Neural cell (in vitro differentiated cells): ENCODE measurements around the gene NUP62. TPM values are rescaled to one million over a fixed set of nuclear protein-coding genes. Genes with fewer than 3 reads are reported as not detected.

ENCODE experiments used
- H2AFZ ChIP-seq: fragments of 200-600, 300-800 bp; sonication (generic), shearing (Covaris generic); 2 replicates; pipeline ENCODE4 v1.6.0; 2014; ENCODE audit warnings: low read depth, mild to moderate bottlenecking, antibody characterized with exemption, low read length, moderate library complexity
- H3F3A ChIP-seq: fragments of 200-600 bp; shearing (Covaris generic); 2 replicates; pipeline ENCODE4 v1.6.1; 2016; ENCODE audit warnings: mild to moderate bottlenecking, moderate library complexity, mixed read lengths, antibody characterized with exemption, low read length; ENCODE audit not compliant: insufficient read depth, poor library complexity, severe bottlenecking
- H3K27ac ChIP-seq: fragments of 200-600, 300-800 bp; sonication (generic), shearing (Covaris generic); 2 replicates; pipeline ENCODE4 v1.5.1; 2014; ENCODE audit warnings: mild to moderate bottlenecking, low read length, moderate library complexity
- H3K27me3 ChIP-seq: fragments of 300-800, 200-600 bp; sonication (generic), shearing (Covaris generic); 2 replicates; pipeline ENCODE4 v1.6.0; 2014; ENCODE audit warnings: mild to moderate bottlenecking, low read depth, low read length, moderate library complexity; ENCODE audit not compliant: insufficient read depth
- H3K36me3 ChIP-seq: fragments of 300-800, 200-600 bp; sonication (generic), shearing (Covaris generic); 2 replicates; pipeline ENCODE4 v1.5.1; 2014; ENCODE audit warnings: mild to moderate bottlenecking, antibody characterized with exemption, low read length, moderate library complexity; ENCODE audit not compliant: insufficient read depth
- H3K4me2 ChIP-seq: fragments of 300-800, 200-600 bp; sonication (generic), shearing (Covaris generic); 2 replicates; pipeline ENCODE4 v1.6.0; 2014; ENCODE audit warnings: mild to moderate bottlenecking, low read length
- H3K4me3 ChIP-seq: fragments of 300-800, 200-600 bp; sonication (generic), shearing (Covaris generic); 2 replicates; pipeline ENCODE4 v1.5.1; 2014; ENCODE audit warnings: mild to moderate bottlenecking, low read length, moderate library complexity
- H3K79me2 ChIP-seq: fragments of 200-600 bp; shearing (Covaris generic); replicated peaks from 2 replicates; pipeline ENCODE4 v1.6.0; 2014; ENCODE audit warnings: mild to moderate bottlenecking, low read length, moderate library complexity; ENCODE audit not compliant: insufficient read depth
- H3K9ac ChIP-seq: fragments of 300-800, 200-600 bp; sonication (generic), shearing (Covaris generic); 2 replicates; pipeline ENCODE4 v1.6.1; 2016; ENCODE audit warnings: mild to moderate bottlenecking, low read length, mixed read lengths
- H3K9me2 ChIP-seq: fragments of 200-600 bp; shearing (Covaris generic); 2 replicates; pipeline ENCODE4 v1.6.1; 2016; ENCODE audit warnings: mild to moderate bottlenecking, low read length, mixed read lengths; ENCODE audit not compliant: insufficient read depth
- H3K9me3 ChIP-seq: fragments of 200-600, 300-800 bp; sonication (generic), shearing (Covaris generic); 2 replicates; pipeline ENCODE4 v1.6.1; 2016; ENCODE audit warnings: mild to moderate bottlenecking, mixed run types, low read length, moderate library complexity, mixed read lengths
- H4K20me1 ChIP-seq: fragments of 200-600 bp; shearing (Covaris generic); 2 replicates; pipeline ENCODE4 v1.6.1; 2016; ENCODE audit warnings: mild to moderate bottlenecking, mixed run types; ENCODE audit not compliant: insufficient read depth
- EP300 ChIP-seq: fragments of 450-650 bp; conservative IDR thresholded peaks from 2 replicates; pipeline ENCODE4 v1.6.1; 2014; ENCODE audit warnings: antibody characterized with exemption, mild to moderate bottlenecking, moderate library complexity; ENCODE audit not compliant: poor library complexity, severe bottlenecking
- EZH2 ChIP-seq: fragments of 200-600, 300-800 bp; shearing (Covaris generic), sonication (generic); IDR thresholded peaks from 2 replicates; pipeline ENCODE4 v1.6.1; 2014; ENCODE audit warnings: antibody characterized with exemption, low read length, borderline replicate concordance, mild to moderate bottlenecking; ENCODE audit not compliant: insufficient read depth, poor library complexity, severe bottlenecking
- MXI1 ChIP-seq: fragments of 450-650 bp; conservative IDR thresholded peaks from 2 replicates; pipeline ENCODE4 v1.6.1; 2014; ENCODE audit warnings: antibody characterized with exemption, mild to moderate bottlenecking; ENCODE audit not compliant: poor library complexity, severe bottlenecking
- POLR2AphosphoS5 ChIP-seq: IDR thresholded peaks from 2 replicates; pipeline ENCODE4 v1.6.1; 2012
- RAD21 ChIP-seq: fragments of 450-650 bp; conservative IDR thresholded peaks from 2 replicates; pipeline ENCODE4 v1.6.1; 2014; ENCODE audit warnings: antibody characterized with exemption, mild to moderate bottlenecking, moderate library complexity
- SMC3 ChIP-seq: fragments of 450-650 bp; conservative IDR thresholded peaks from 2 replicates; pipeline ENCODE4 v1.6.1; 2014; ENCODE audit warnings: antibody characterized with exemption, mild to moderate bottlenecking, moderate library complexity; ENCODE audit not compliant: poor library complexity
- TAF1 ChIP-seq: IDR thresholded peaks from 2 replicates; pipeline ENCODE4 v1.6.1; 2012; ENCODE audit warnings: low read depth
- polyA plus RNA-seq: library from polyadenylated mRNA; depleted of rRNA; stranded (reverse); fragments of >200 nt; gene quantifications from 2 replicates; pipeline ENCODE4 v1.2.3, GENCODE V29; 2014
- TF ChIP-seq, protein P1 (sequence below): IDR thresholded peaks from 2 replicates; pipeline ENCODE4 v1.6.1; 2012; ENCODE audit warnings: borderline replicate concordance
- TF ChIP-seq, protein P2 (sequence below): fragments of 450-650 bp; IDR thresholded peaks from 2 replicates; pipeline ENCODE4 v1.5.1; 2014; ENCODE audit warnings: antibody characterized with exemption, mild to moderate bottlenecking, moderate library complexity; ENCODE audit not compliant: poor library complexity, severe bottlenecking

NUP62 gene
- polyA plus RNA-seq, 1 donor from 2014 or later: 24.9 TPM

DNA sequence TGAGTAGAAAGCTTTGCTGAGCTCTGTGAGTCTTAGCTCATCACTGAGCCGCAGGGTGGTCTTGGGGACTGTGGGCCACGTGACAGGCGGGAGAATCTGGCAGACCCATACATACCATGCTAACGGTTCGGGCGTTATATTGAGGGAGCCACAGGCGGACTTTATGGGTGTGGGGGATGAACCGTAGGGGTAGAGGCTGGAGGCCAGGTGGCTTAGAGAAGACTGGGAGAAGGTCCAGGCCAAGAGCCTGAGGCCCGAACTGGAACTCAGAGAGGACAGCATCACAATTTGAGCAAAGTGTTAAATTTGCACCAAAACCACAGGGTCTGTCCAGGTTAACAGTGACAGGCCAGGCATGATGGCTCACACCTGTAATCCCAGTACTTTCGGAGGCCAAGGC lies 15.6 kb downstream of the NUP62 start:
- TF ChIP-seq EP300: no peak
- TF ChIP-seq, protein P1, sequence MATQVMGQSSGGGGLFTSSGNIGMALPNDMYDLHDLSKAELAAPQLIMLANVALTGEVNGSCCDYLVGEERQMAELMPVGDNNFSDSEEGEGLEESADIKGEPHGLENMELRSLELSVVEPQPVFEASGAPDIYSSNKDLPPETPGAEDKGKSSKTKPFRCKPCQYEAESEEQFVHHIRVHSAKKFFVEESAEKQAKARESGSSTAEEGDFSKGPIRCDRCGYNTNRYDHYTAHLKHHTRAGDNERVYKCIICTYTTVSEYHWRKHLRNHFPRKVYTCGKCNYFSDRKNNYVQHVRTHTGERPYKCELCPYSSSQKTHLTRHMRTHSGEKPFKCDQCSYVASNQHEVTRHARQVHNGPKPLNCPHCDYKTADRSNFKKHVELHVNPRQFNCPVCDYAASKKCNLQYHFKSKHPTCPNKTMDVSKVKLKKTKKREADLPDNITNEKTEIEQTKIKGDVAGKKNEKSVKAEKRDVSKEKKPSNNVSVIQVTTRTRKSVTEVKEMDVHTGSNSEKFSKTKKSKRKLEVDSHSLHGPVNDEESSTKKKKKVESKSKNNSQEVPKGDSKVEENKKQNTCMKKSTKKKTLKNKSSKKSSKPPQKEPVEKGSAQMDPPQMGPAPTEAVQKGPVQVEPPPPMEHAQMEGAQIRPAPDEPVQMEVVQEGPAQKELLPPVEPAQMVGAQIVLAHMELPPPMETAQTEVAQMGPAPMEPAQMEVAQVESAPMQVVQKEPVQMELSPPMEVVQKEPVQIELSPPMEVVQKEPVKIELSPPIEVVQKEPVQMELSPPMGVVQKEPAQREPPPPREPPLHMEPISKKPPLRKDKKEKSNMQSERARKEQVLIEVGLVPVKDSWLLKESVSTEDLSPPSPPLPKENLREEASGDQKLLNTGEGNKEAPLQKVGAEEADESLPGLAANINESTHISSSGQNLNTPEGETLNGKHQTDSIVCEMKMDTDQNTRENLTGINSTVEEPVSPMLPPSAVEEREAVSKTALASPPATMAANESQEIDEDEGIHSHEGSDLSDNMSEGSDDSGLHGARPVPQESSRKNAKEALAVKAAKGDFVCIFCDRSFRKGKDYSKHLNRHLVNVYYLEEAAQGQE: no peak
- no peak for TF ChIP-seq MXI1
- no peak for TF ChIP-seq POLR2AphosphoS5
- TF ChIP-seq TAF1: no peak
- no peak for TF ChIP-seq EZH2
- no peak for TF ChIP-seq SMC3
- no peak for TF ChIP-seq RAD21
- TF ChIP-seq, protein P2, sequence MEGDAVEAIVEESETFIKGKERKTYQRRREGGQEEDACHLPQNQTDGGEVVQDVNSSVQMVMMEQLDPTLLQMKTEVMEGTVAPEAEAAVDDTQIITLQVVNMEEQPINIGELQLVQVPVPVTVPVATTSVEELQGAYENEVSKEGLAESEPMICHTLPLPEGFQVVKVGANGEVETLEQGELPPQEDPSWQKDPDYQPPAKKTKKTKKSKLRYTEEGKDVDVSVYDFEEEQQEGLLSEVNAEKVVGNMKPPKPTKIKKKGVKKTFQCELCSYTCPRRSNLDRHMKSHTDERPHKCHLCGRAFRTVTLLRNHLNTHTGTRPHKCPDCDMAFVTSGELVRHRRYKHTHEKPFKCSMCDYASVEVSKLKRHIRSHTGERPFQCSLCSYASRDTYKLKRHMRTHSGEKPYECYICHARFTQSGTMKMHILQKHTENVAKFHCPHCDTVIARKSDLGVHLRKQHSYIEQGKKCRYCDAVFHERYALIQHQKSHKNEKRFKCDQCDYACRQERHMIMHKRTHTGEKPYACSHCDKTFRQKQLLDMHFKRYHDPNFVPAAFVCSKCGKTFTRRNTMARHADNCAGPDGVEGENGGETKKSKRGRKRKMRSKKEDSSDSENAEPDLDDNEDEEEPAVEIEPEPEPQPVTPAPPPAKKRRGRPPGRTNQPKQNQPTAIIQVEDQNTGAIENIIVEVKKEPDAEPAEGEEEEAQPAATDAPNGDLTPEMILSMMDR: no peak
- Histone ChIP-seq H4K20me1 (no peaks in the 10 kb centered on the region), H3K79me2 (no peaks in the 10 kb centered on the region), H3K27me3 (no peaks in the 10 kb centered on the region), H3F3A (no peaks in the 10 kb centered on the region), H3K9ac (no peak overlapping the region), H3K36me3 (no peaks in the 10 kb centered on the region), H2AFZ (no peak overlapping the region), H3K27ac (no peak overlapping the region), H3K9me3 (no peaks in the 10 kb centered on the region), H3K9me2 (no peaks in the 10 kb centered on the region), H3K4me2 (no peak overlapping the region), H3K4me3 (no peak overlapping the region)

GRCh38 chr19:49912965-49913685 lies 16.2 kb downstream of the NUP62 start:
- Histone ChIP-seq H3K27ac (no peak overlapping the region), H3K79me2 (no peaks in the 10 kb centered on the region), H3K9ac (no peak overlapping the region), H3K36me3 (no peaks in the 10 kb centered on the region), H3K9me3 (no peaks in the 10 kb centered on the region), H3K4me2 (no peak overlapping the region), H2AFZ (no peak overlapping the region), H3K4me3 (no peak overlapping the region), H3K27me3 (no peaks in the 10 kb centered on the region), H4K20me1 (no peaks in the 10 kb centered on the region), H3K9me2 (no peaks in the 10 kb centered on the region), H3F3A (no peaks in the 10 kb centered on the region)
- no peak for TF ChIP-seq EZH2
- TF ChIP-seq, protein P2: no peak
- no peak for TF ChIP-seq MXI1
- TF ChIP-seq RAD21: no peak
- no peak for TF ChIP-seq EP300
- TF ChIP-seq TAF1: no peak
- TF ChIP-seq SMC3: no peak
- TF ChIP-seq, protein P1: no peak
- TF ChIP-seq POLR2AphosphoS5: no peak
